Fibroblast of pulmonary artery (primary cell): ENCODE data around the gene KIDINS220.

ENCODE experiments used
- DNase-seq: peaks from one replicate; pipeline ENCODE4 v3.0.0-alpha.2; 2010; ENCODE audit warnings: low read depth
- H3K4me3 ChIP-seq: replicated peaks from 2 replicates; pipeline ENCODE4 v1.5.1; 2011; ENCODE audit warnings: low read depth, mild to moderate bottlenecking, control low read depth, low read length, moderate library complexity
- CTCF ChIP-seq: IDR thresholded peaks from 2 replicates; pipeline ENCODE4 v1.5.1; 2011; ENCODE audit warnings: mild to moderate bottlenecking, control low read depth, low read length, inconsistent platforms; ENCODE audit errors: missing control alignments

The KIDINS220 gene

GRCh38 chr2:8806885-8807704 lies 30.3 kb downstream of the KIDINS220 start:
- no peak overlapping the region for H3K4me3 ChIP-seq
- no peak for TF ChIP-seq CTCF
- no peak for DNase-seq

- TF ChIP-seq CTCF = no peak
- no peak overlapping the region for H3K4me3 ChIP-seq
- no peak for DNase-seq
These were observed 31.9 kb downstream of the KIDINS220 start for GRCh38 chr2:8805278-8806210.

GRCh38 chr2:8803658-8804379 lies 33.6 kb downstream of the KIDINS220 start:
- peak; percentile 94 for DNase-seq
- H3K4me3 ChIP-seq = no peak overlapping the region
- TF ChIP-seq CTCF = peak; percentile 23

GRCh38 chr2:8802741-8803140 lies 34.7 kb downstream of the KIDINS220 start:
- DNase-seq = no peak
- TF ChIP-seq CTCF = no peak
- H3K4me3 ChIP-seq = no peak overlapping the region

GRCh38 chr2:8800821-8801220 lies 36.6 kb downstream of the KIDINS220 start:
- DNase-seq = no peak
- no peak for TF ChIP-seq CTCF
- no peak overlapping the region for H3K4me3 ChIP-seq

GRCh38 chr2:8800218-8800617 lies 37.2 kb downstream of the KIDINS220 start:
- TF ChIP-seq CTCF = no peak
- no peak for DNase-seq
- H3K4me3 ChIP-seq = no peak overlapping the region
